ENCODE results near the gene GUCA2B.

GUCA2B gene

GRCh38 chr1:42141978-42142377, 11.2 kb upstream of the GUCA2B start:
- no peak for DNase-seq
- in situ Hi-C loops (cut with MboI; ENCODE audit: low pct_unique_long_range_greater_than_20kb, low sequenced_read_pairs), result no loop called here

DNA sequence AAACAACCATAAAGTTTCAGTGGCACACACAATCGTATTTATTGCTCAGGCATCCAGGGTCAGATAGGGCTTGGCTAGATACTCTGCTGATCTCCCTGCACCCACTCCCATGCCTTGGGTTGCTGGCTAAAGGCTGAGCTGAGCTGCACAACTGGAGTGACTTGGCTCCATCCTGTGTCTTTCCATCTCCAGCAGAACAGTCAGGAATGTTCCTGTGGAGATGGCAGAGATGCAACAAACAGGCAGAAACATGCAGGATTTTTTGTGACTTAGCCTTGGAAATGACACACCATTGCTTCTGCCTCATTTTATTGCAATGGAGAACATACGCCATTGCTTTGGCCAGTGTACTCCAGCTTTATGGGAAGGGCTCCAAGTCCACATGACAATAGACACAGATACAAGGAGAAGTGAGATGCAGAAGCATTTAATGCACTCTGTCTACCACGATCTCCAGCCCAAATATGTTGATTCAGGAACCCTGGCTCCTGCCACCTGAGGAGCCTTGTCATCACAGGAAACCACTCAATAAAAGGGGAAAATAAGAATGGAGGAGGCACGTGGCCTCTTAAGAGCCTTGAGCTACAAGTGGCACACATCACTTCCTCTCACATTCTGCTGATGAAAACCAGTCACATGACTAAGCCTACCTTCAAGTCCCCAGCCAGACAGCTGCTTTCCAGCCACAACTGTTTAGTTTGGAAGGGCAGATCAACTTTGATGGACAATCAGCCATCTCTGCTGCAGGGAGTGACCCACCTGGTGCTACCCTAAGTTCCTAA, 10.1 kb upstream of the GUCA2B start:
- in situ Hi-C loops (cut with MboI; ENCODE audit: low pct_unique_long_range_greater_than_20kb, low sequenced_read_pairs), result no loop called here
- DNase-seq, result peak; percentile 57

DNA sequence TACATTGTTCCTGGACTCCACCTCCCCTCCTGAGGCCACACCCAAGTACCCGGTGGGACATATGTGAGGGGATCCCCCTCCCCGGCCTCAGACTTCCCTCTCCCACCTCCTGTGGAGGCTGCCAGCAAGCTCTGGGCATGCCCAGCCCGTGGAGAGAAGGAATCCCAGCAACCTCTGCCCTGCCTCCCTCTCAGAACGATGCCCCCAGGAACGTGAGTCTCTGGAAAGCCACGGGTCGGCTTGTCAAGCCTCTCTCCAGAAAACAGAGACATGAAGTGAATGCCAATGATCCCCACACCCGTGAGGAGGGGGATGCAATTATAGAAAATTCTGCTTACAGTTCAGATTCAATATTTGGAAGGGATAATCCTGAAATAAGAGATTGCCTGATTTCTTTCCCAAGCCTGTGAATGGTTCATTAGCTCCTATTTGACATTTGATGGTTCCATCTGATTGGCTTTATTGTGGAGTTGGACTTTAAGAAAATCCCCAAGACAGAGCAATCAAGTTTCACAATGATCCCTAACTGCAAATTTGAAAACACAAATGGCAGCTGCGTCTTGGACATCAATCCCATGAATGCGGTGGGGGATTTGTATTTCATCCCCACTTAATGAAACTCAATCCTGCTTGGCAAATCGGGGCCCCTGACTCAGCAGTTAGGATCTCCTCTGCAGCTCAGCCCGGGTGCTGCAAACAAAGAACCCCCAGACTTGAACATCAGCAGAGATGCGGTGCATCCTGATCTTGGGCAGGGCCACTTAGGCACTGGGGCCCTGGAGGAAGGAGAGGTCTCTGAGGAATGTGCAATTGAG, 9.1 kb upstream of the GUCA2B start:
- no peak for DNase-seq
- in situ Hi-C loops (cut with MboI; ENCODE audit: low pct_unique_long_range_greater_than_20kb, low sequenced_read_pairs), result no loop called here

DNA sequence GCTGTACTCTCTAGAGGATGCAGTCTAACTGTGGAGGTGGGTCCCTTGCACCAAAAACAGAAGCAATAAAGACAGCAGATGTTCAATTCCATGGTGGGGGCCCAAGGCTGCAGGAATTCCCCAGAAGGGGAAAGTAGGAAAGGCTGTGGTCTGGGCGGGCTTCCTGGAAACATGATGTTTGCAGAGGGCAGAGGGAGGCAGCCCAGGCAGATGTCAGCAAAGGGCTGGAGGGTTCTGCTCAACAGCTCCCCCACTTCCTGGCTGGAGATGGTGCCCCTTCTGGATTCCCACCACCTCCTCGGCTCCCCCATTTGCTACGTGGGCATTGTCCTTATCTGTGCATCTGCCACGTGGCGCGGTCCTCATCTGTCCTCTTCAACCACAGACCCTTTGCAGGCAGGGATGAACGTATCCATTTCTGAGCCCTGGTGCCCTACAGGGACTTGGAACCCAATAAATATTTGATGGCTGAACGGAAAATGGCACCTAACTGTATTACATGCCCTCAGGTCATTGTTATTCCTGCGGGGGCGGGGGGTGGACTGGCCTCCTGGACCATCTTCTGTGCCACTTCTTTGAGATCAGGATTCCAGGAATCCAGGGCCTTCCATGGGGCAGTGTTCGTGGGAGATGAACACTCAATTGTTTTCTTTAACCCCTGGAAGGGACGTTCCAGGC, 8.4 kb upstream of the GUCA2B start:
- DNase-seq, result no peak
- in situ Hi-C loops (cut with MboI; ENCODE audit: low pct_unique_long_range_greater_than_20kb, low sequenced_read_pairs), result no loop called here

- DNase-seq, result peak; percentile 65
- in situ Hi-C loops (cut with MboI; ENCODE audit: low pct_unique_long_range_greater_than_20kb, low sequenced_read_pairs), result no loop called here
Observed at GRCh38 chr1:42145389-42145716, 7.9 kb upstream of the GUCA2B start.

- in situ Hi-C loops (cut with MboI; ENCODE audit: low pct_unique_long_range_greater_than_20kb, low sequenced_read_pairs), result no loop called here
- no peak for DNase-seq
Observed at GRCh38 chr1:42145764-42146625, 7.2 kb upstream of the GUCA2B start.

- DNase-seq, result peak; percentile 65
- in situ Hi-C loops (cut with MboI; ENCODE audit: low pct_unique_long_range_greater_than_20kb, low sequenced_read_pairs), result no loop called here
Observed at GRCh38 chr1:42146626-42147320, 6.4 kb upstream of the GUCA2B start.

GRCh38 chr1:42148166-42148565, 5.0 kb upstream of the GUCA2B start:
- no peak for DNase-seq
- in situ Hi-C loops (cut with MboI; ENCODE audit: low pct_unique_long_range_greater_than_20kb, low sequenced_read_pairs), result no loop called here

DNA sequence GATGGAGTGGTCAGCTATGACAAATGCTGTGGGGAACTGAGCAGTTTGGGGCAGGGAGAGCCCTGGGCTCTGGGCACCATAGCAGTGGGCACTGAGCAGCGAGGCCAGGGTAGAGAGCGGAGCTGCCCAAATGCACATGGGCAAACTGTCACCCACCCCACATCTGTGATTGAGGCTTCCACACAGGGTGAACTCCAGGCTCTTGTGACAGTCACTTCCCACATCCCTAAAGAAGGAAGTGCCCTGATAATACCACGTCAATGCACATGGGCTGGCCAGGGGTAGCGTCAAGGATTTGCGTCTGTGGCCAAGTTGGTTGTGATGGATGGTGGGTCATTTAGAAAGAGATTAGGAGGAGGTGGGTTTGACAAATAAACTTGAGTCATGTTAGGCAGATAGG, 2.6 kb upstream of the GUCA2B start:
- in situ Hi-C loops (cut with MboI; ENCODE audit: low pct_unique_long_range_greater_than_20kb, low sequenced_read_pairs), result no loop called here
- no peak for DNase-seq

GRCh38 chr1:42152119-42152518, 1.1 kb upstream of the GUCA2B start:
- in situ Hi-C loops (cut with MboI; ENCODE audit: low pct_unique_long_range_greater_than_20kb, low sequenced_read_pairs), result no loop called here
- no peak for DNase-seq

- DNase-seq, result no peak
- in situ Hi-C loops (cut with MboI; ENCODE audit: low pct_unique_long_range_greater_than_20kb, low sequenced_read_pairs), result no loop called here
Observed at GRCh38 chr1:42153624-42154023, 414 bp downstream of the GUCA2B start.

DNA sequence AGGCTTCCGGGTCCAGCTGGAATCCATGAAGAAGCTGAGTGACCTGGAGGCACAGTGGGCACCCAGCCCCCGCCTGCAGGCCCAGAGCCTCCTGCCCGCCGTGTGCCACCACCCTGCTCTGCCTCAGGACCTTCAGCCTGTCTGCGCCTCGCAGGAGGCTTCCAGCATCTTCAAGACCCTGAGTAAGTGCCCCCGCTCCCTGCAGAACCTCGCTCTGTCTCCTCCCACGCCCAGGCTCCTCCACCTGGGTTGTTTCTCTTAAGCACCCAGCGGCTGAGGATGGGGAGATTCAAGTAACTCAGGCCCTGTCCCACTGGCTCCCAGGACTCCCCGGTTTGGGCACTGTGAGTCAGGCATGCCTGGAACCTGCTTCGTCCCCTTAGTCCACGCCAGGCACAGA, 1.5 kb downstream of the GUCA2B start:
- in situ Hi-C loops (cut with MboI; ENCODE audit: low pct_unique_long_range_greater_than_20kb, low sequenced_read_pairs), result no loop called here
- DNase-seq, result no peak

DNA sequence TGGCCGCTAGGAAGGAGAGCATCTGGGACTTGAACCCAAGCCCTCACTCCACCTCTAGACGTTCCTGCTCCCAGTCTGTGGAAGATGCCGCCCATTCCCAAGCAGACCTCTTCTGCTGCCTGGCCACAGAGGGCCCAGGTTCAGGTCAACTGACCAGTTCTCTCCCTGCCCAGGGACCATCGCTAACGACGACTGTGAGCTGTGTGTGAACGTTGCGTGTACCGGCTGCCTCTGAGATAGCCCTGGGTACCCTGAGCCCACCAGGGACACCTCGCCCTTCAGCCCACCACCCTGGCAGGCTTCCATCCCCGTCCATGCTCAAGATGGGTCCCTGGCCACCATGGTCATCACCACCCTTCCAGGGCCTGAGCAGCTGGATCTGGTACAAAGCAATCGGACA, 2.2 kb downstream of the GUCA2B start:
- in situ Hi-C loops (cut with MboI; ENCODE audit: low pct_unique_long_range_greater_than_20kb, low sequenced_read_pairs), result no loop called here
- DNase-seq, result no peak

DNA sequence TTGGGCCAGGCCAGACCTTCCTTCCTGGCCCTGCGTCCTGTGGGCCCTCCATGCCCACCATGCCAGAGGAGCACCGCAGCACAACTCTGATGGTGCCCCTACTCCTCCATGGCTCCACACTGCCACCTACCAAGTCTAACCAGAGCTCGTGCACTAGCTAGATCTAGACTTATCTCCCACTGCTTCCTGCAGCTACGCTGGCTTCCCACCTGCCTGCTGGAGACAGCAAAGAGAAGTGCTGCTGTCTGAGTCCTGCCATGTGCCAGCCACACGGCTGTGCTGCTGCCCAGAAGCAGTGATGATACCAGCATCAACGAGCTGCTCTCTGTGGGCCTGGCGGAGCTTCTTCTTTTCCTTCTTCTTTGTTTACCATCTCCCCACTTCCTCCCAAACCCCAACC, 4.5 kb downstream of the GUCA2B start:
- in situ Hi-C loops (cut with MboI; ENCODE audit: low pct_unique_long_range_greater_than_20kb, low sequenced_read_pairs), result no loop called here

GRCh38 chr1:42158189-42158588, 5.0 kb downstream of the GUCA2B start:
- in situ Hi-C loops (cut with MboI; ENCODE audit: low pct_unique_long_range_greater_than_20kb, low sequenced_read_pairs), result no loop called here
- no peak for DNase-seq

More for the DNA sequence above, 4.5 kb downstream of the GUCA2B start:
- DNase-seq, result peak; percentile 41

DNA sequence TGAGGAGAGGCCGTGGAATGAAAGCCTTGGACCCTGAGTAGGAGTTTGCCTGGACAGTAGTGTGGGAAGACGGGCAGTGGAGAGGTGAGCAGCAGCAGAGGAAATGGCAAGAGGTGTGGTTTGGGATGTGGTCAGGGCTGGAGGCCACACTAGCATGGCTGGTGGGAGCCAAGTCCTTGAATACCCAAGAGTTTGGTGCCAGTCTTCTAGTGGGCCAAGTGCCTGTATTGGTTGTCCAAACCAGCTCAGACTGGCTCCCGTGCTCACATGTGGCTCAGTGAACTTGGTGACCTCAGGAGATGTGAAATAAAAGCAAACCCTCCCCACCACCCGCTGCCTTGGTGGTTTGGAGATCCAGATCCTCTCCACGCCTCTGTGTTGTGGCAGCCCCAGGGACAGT, 9.0 kb downstream of the GUCA2B start:
- in situ Hi-C loops (cut with MboI; ENCODE audit: low pct_unique_long_range_greater_than_20kb, low sequenced_read_pairs), result no loop called here
- DNase-seq, result no peak

GRCh38 chr1:42163114-42163513, 9.9 kb downstream of the GUCA2B start:
- in situ Hi-C loops (cut with MboI; ENCODE audit: low pct_unique_long_range_greater_than_20kb, low sequenced_read_pairs), result no loop called here
- DNase-seq, result no peak

GRCh38 chr1:42163536-42164503, 10.6 kb downstream of the GUCA2B start:
- DNase-seq, result no peak
- in situ Hi-C loops (cut with MboI; ENCODE audit: low pct_unique_long_range_greater_than_20kb, low sequenced_read_pairs), result no loop called here
